ENCODE results near the gene TM9SF1. TPM values are rescaled to one million over a fixed set of nuclear protein-coding genes. Genes with fewer than 3 reads are reported as not detected.

The TM9SF1 gene
- total RNA-seq, 1 donor from 2014 or later = 24.5 TPM

DNA sequence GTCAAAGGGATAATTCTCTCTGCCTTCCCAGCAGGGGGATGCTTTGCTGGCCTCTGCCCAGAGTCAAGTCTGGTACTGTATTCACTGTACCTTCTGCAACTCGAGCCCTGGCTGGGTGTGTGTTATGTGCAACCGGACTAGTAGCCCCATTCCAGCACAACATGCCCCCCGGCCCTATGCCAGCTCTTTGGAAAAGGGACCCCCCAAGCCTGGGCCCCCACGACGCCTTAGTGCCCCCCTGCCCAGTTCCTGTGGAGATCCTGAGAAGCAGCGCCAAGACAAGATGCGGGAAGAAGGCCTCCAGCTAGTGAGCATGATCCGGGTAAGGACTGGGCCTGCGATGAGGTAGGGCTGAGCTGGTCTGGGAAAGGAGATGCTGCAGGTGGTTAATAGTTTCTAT is 44.7 kb downstream of the TM9SF1 start:
- intact Hi-C loops (cut with micrococcal nuclease) = no loop called here
- Mint-ChIP-seq H3K4me1 (peaks cover 28% of the 10 kb centered on the region), H3K27me3 (no peaks in the 10 kb centered on the region), H3K4me3 (no peak overlapping the region), H3K9me3 (no peaks in the 10 kb centered on the region), H3K27ac (no peak overlapping the region), H3K36me3 (ENCODE audit: low read depth) (peaks cover 67% of the 10 kb centered on the region)
- ChIA-PET POLR2A (interaction anchor here (1.0 to 3.4 kb wide), 4 partner anchors 9 to 36 kb away, joined by 3 to 18 read pairs (median 6); partner anchors contain the start of genes DCAF11, EMC9, IRF9 and NRL), CTCF (interaction anchor here (1.1 to 3.2 kb wide), 2 partner anchors 10 to 42 kb away, joined by 4 to 21 read pairs; partner anchors contain the start of gene IRF9)
- TF ChIP-seq, protein P1, sequence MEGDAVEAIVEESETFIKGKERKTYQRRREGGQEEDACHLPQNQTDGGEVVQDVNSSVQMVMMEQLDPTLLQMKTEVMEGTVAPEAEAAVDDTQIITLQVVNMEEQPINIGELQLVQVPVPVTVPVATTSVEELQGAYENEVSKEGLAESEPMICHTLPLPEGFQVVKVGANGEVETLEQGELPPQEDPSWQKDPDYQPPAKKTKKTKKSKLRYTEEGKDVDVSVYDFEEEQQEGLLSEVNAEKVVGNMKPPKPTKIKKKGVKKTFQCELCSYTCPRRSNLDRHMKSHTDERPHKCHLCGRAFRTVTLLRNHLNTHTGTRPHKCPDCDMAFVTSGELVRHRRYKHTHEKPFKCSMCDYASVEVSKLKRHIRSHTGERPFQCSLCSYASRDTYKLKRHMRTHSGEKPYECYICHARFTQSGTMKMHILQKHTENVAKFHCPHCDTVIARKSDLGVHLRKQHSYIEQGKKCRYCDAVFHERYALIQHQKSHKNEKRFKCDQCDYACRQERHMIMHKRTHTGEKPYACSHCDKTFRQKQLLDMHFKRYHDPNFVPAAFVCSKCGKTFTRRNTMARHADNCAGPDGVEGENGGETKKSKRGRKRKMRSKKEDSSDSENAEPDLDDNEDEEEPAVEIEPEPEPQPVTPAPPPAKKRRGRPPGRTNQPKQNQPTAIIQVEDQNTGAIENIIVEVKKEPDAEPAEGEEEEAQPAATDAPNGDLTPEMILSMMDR (IDR thresholded peaks at IDR 0.05) = no peak
- ATAC-seq (ENCODE audit: low read depth) (no peak), DNase-seq (no peak)

DNA sequence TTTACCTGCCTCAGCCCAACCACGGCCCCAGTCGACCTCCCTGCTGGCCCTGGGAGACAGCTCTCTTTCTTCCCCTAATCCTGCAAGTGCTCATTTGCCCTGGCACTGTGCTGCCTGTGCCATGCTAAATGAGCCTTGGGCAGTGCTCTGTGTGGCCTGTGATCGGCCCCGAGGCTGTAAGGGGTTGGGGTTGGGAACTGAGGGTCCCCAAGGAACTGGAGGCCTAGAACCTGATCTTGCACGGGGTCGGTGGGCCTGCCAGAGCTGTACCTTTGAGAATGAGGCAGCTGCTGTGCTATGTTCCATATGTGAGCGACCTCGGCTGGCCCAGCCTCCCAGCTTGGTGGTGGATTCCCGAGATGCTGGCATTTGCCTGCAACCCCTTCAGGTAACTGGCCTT is 45.2 kb downstream of the TM9SF1 start:
- Mint-ChIP-seq H3K27ac (no peak overlapping the region), H3K27me3 (no peaks in the 10 kb centered on the region), H3K36me3 (ENCODE audit: low read depth) (peaks cover 66% of the 10 kb centered on the region), H3K9me3 (no peaks in the 10 kb centered on the region), H3K4me3 (no peak overlapping the region), H3K4me1 (peaks cover 33% of the 10 kb centered on the region)
- TF ChIP-seq, protein P1 (IDR thresholded peaks at IDR 0.05) = no peak
- CTCF ChIA-PET = interaction anchor here (3.2 kb wide), 1 partner anchor 10 kb away, joined by 21 read pairs; the partner anchor contains the start of gene IRF9
- DNase-seq (no peak), ATAC-seq (ENCODE audit: low read depth) (no peak)
- POLR2A ChIA-PET = interaction anchor here (0.9 to 3.4 kb wide), 5 partner anchors 9 to 19 kb away, joined by 3 to 18 read pairs (median 3); partner anchors contain the start of genes EMC9, IRF9 and PSME1
- intact Hi-C loops (cut with micrococcal nuclease) = no loop called here

DNA sequence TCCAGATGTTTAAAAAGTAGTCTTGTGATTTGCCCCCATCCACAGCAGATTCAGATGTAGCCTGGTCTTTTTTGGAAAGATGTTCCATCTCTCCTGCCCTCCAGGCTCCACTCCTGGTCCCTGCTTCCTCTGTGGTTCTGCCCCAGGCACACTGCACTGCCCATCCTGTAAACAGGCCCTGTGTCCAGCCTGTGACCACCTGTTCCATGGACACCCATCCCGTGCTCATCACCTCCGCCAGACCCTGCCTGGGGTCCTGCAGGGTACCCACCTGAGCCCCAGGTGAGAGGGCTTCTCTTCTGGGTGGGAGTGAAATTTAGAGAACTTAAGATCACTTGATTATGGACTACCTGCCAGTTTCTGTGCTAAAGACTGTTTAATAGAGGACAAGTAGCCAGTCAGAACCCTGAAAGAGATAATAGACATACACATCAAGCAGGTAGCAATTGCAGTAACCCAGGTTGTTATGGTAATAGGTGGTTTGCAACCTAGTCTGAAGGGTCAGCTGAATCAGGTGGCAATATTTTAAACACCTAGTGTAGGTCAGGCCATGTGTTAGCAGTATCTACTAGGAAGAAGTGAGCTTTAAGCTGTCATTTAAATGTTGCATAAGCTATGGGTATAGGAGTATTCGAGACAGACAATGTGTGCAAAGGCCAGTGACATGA is 45.8 kb downstream of the TM9SF1 start:
- Mint-ChIP-seq H3K9me3 (no peaks in the 10 kb centered on the region), H3K27ac (no peak overlapping the region), H3K27me3 (no peaks in the 10 kb centered on the region), H3K4me3 (peak overlapping the region; percentile 97), H3K4me1 (peaks cover 38% of the 10 kb centered on the region), H3K36me3 (ENCODE audit: low read depth) (peaks cover 63% of the 10 kb centered on the region)
- DNase-seq = no peak
- ChIA-PET POLR2A (interaction anchor here (0.9 to 4.6 kb wide), 8 partner anchors 8 to 55 kb away, joined by 3 to 94 read pairs (median 11); partner anchors contain the start of genes DCAF11, EMC9, IRF9 and NRL), CTCF (interaction anchor here (3.2 to 4.2 kb wide), 2 partner anchors 11 to 40 kb away, joined by 21 to 28 read pairs; partner anchors contain the start of gene IRF9)
- TF ChIP-seq, protein P1 (IDR thresholded peaks at IDR 0.05) = no peak
- no peak for ATAC-seq (ENCODE audit: low read depth)
- intact Hi-C loops (cut with micrococcal nuclease) = no loop called here

DNA sequence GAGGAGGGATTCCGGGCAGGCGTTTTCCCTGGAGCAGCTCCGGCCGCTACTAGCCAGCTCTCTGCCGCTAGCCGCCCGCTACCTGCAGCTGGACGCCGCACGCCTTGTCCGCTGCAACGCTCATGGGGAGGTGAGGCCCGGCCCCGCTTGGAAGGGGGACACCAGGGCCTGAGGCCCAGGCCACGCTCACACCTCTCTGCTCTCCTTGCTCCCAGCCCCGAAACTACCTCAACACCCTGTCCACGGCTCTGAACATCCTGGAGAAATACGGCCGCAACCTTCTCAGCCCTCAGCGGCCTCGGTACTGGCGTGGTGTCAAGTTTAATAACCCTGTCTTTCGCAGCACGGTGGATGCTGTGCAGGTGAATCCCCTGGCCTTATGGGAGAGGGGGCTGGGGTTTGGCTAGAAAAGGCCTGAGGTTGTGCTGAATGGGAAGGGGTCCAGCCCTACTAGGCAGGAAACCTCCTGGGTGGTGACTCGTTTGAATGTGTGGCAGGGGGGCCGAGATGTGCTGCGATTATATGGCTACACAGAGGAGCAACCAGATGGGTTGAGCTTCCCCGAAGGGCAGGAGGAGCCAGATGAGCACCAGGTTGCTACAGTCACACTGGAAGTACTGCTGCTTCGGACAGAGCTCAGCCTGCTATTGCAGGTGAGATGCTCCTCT is 47.3 kb downstream of the TM9SF1 start:
- intact Hi-C loops (cut with micrococcal nuclease) = loop anchor here (1.0 to 2.0 kb wide), 10 partner anchors 13 to 827 kb away; partner anchors contain the start of genes CHMP4A, DCAF11, IPO4 and IRF9

More for the DNA sequence above, 47.3 kb downstream of the TM9SF1 start:
- DNase-seq (no peak), ATAC-seq (ENCODE audit: low read depth) (no peak)
- H3K27me3 Mint-ChIP-seq = no peaks in the 10 kb centered on the region
- peak overlapping the region; percentile 97 for H3K4me3 Mint-ChIP-seq
- peak overlapping the region; percentile 46 for H3K27ac Mint-ChIP-seq
- TF ChIP-seq, protein P1 (IDR thresholded peaks at IDR 0.05) = no peak
- H3K9me3 Mint-ChIP-seq = no peaks in the 10 kb centered on the region
- CTCF ChIA-PET = interaction anchor here (3.9 to 4.2 kb wide), 2 partner anchors 13 to 39 kb away, joined by 28 to 45 read pairs; partner anchors contain the start of gene IRF9
- peaks cover 72% of the 10 kb centered on the region for H3K36me3 Mint-ChIP-seq (ENCODE audit: low read depth)
- H3K4me1 Mint-ChIP-seq = peaks cover 48% of the 10 kb centered on the region
- POLR2A ChIA-PET = interaction anchor here (0.7 to 4.6 kb wide), 12 partner anchors 11 to 218 kb away, joined by 4 to 94 read pairs (median 20); partner anchors contain the start of genes CHMP4A, DCAF11, IPO4 and IRF9

Data from activated B cell treated with CpG ODN at 0.5 μM for 24 hours (primary cell).